OCI-LY3 (cell line): ENCODE data around the gene CASP9.
"Not testable (repeated sequence)": the region's sequence is repeated elsewhere in the genome, so short reads cannot be mapped to it uniquely, and the experiment has no call there.

ENCODE experiments used
- CTCF ChIP-seq: fragments of 200-600, 300-600 bp; sonication (generic); IDR thresholded peaks from 2 replicates; pipeline ENCODE4 v1.5.1; 2014; ENCODE audit warnings: antibody characterized with exemption, low read length, low read depth
- EZH2phosphoT487 ChIP-seq: fragments of 200-600 bp; shearing (Covaris generic); IDR thresholded peaks from 2 replicates; pipeline ENCODE4 v1.6.1; 2018; ENCODE audit warnings: antibody characterized with exemption, mixed run types, low read depth

GRCh38 chr1:15469821-15470448 lies 54.1 kb downstream of the CASP9 start:
- not testable (repeated sequence) for TF ChIP-seq CTCF, EZH2phosphoT487
